Ishikawa (cell line): ENCODE data around the gene POU3F2.

ENCODE experiments used
- CEBPB ChIP-seq: IDR thresholded peaks from 2 replicates; pipeline ENCODE4 v1.6.1; 2012
- EP300 ChIP-seq: IDR thresholded peaks from 2 replicates; pipeline ENCODE4 v1.6.1; 2012; ENCODE audit warnings: borderline replicate concordance
- RAD21 ChIP-seq: IDR thresholded peaks from 2 replicates; pipeline ENCODE4 v1.6.1; 2012; ENCODE audit warnings: low read depth
- TF ChIP-seq, protein P1 (sequence below): IDR thresholded peaks from 2 replicates; pipeline ENCODE4 v1.6.1; 2012
- TF ChIP-seq, protein P2 (sequence below): IDR thresholded peaks from 2 replicates; pipeline ENCODE4 v1.6.1; 2012; ENCODE audit warnings: low read depth, mild to moderate bottlenecking

DNA sequence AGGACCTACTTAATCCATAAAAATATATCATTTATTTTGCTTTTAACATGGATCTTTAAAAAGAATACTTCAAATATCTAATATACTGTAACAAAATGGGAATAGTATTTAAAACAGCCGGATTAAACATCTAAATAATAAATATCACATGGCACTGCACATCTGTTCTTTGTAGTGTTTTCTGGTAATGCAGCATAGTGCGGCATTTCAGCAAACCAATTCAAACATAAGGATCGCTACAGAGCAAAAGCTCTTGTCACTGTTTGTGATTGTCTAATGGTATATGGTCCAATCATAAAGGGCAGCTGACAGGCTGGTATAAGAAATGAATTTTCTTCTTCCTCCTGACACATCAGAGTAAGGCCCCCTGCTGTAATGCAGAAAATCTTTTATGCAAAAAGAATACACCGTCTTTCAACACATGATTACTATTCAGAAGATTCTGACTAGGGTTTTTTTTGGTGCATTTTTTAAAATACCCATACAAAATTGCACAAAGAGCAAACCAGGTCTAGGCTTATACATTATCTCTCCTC is 40.0 kb upstream of the POU3F2 start:
- TF ChIP-seq RAD21 (no peak), EP300 (no peak), CEBPB (no peak)
- TF ChIP-seq, protein P1, sequence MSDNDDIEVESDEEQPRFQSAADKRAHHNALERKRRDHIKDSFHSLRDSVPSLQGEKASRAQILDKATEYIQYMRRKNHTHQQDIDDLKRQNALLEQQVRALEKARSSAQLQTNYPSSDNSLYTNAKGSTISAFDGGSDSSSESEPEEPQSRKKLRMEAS: no peak
- TF ChIP-seq, protein P2, sequence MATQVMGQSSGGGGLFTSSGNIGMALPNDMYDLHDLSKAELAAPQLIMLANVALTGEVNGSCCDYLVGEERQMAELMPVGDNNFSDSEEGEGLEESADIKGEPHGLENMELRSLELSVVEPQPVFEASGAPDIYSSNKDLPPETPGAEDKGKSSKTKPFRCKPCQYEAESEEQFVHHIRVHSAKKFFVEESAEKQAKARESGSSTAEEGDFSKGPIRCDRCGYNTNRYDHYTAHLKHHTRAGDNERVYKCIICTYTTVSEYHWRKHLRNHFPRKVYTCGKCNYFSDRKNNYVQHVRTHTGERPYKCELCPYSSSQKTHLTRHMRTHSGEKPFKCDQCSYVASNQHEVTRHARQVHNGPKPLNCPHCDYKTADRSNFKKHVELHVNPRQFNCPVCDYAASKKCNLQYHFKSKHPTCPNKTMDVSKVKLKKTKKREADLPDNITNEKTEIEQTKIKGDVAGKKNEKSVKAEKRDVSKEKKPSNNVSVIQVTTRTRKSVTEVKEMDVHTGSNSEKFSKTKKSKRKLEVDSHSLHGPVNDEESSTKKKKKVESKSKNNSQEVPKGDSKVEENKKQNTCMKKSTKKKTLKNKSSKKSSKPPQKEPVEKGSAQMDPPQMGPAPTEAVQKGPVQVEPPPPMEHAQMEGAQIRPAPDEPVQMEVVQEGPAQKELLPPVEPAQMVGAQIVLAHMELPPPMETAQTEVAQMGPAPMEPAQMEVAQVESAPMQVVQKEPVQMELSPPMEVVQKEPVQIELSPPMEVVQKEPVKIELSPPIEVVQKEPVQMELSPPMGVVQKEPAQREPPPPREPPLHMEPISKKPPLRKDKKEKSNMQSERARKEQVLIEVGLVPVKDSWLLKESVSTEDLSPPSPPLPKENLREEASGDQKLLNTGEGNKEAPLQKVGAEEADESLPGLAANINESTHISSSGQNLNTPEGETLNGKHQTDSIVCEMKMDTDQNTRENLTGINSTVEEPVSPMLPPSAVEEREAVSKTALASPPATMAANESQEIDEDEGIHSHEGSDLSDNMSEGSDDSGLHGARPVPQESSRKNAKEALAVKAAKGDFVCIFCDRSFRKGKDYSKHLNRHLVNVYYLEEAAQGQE: no peak
